Tibial nerve (tissue), 4 donors: ENCODE measurements around the gene ARHGAP21. TPM values are rescaled to one million over a fixed set of nuclear protein-coding genes. Genes with fewer than 3 reads are reported as not detected.

ENCODE experiments used
- DNase-seq, 2 donors: peaks; one replicate each; pipeline ENCODE4 v3.0.0-alpha.2; 2019; ENCODE audit warnings: low spot score in 2 of 2
- H3K27ac ChIP-seq, 4 donors: fragments of 200-600 bp; sonication (generic) in 3 of 4; one replicate each; pipeline ENCODE4 v1.5.1; 2017 to 2019; ENCODE audit warnings: mild to moderate bottlenecking in 1 of 4
- H3K27me3 ChIP-seq, 2 donors: fragments of 200-600 bp; sonication (generic) in 1 of 2; one replicate each; pipeline versions ENCODE4 v1.5.1 to v1.6.0; 2017 to 2019
- H3K36me3 ChIP-seq, 3 donors: fragments of 200-600 bp; sonication (generic); one replicate each; pipeline ENCODE4 v1.5.1; 2018 to 2019
- H3K4me1 ChIP-seq, 4 donors: fragments of 200-600 bp; sonication (generic) in 3 of 4; one replicate each; pipeline ENCODE4 v1.5.1; 2017 to 2019
- H3K4me3 ChIP-seq, 4 donors: fragments of 200-600 bp; sonication (generic) in 3 of 4; one replicate each; pipeline ENCODE4 v1.5.1; 2017 to 2019; ENCODE audit warnings: mild to moderate bottlenecking in 1 of 4, moderate library complexity in 1 of 4
- H3K9me3 ChIP-seq, 4 donors: fragments of 200-600 bp; sonication (generic) in 3 of 4; one replicate each; pipeline ENCODE4 v1.5.1; 2017 to 2019
- EP300 ChIP-seq, 2 donors: sonication (generic); formaldehyde crosslinking; IDR thresholded peaks; one replicate each; pipeline ENCODE4 v1.6.1; 2017; ENCODE audit warnings: antibody characterized with exemption in 2 of 2, mild to moderate bottlenecking in 1 of 2
- POLR2A ChIP-seq, 2 donors: fragments of 450-650 bp; IDR thresholded peaks; one replicate each; pipeline ENCODE4 v1.6.1; 2017; ENCODE audit warnings: antibody characterized with exemption in 2 of 2, mild to moderate bottlenecking in 2 of 2, moderate library complexity in 2 of 2
- WGBS, 2 donors: methylation state at CpG; one replicate each; pipeline ENCODE4 v1.1.5; 2018; 5-methylcytosine and 5-hydroxymethylcytosine counted together
- total RNA-seq, 4 donors: library from RNA; depleted of rRNA; stranded (reverse); fragments of >200 nt; gene quantifications; one replicate each; pipeline ENCODE4 v1.1.0, GENCODE V29; 2016
- TF ChIP-seq, protein P1 (sequence below), 5 experiments: fragments of 200-600 bp in 3 of 5; fragments of 450-650 bp in 2 of 5; sonication (generic) in 3 of 5; IDR thresholded peaks; one replicate each; pipeline ENCODE4 v1.5.1; 2016 to 2019; ENCODE audit warnings: antibody characterized with exemption in 5 of 5, mild to moderate bottlenecking in 3 of 5, moderate library complexity in 2 of 5

ARHGAP21 gene
- total RNA-seq, 4 donors from 2014 or later, result 56.7 to 116 (median 80.2) TPM

DNA sequence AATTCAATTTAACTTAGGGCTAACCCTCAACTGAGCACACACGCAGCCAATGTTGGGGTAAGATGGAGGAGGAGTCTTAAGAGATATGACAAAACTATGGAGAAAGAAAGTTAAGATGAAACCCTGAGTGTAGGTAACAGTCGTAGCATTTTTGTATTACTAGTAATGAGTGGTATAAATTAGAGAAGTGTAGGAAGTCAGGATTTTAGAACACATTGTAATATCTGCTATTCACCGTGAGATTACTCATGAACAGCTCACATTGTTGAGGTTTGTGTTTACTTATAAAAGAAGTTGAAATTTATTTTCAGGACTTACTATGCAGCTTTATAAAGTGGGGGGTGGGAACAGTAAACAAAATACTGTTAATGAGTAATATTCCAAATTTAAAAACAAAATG, 107.2 kb downstream of the ARHGAP21 start:
- 86 to 90% methylated on average over 3 of the region's 3 CpGs for WGBS, 2 donors
- DNase-seq, result no peak
- Histone ChIP-seq H3K36me3 (peaks cover 0 to 32% (median 0%) of the 10 kb centered on the region in 3 donors), H3K4me3 (no peak overlapping the region), H3K4me1 (no peaks in the 10 kb centered on the region), H3K27ac (no peak overlapping the region), H3K27me3 (no peaks in the 10 kb centered on the region), H3K9me3 (no peaks in the 10 kb centered on the region)
- no peak for TF ChIP-seq POLR2A (IDR thresholded peaks at IDR 0.05)
- TF ChIP-seq, protein P1, sequence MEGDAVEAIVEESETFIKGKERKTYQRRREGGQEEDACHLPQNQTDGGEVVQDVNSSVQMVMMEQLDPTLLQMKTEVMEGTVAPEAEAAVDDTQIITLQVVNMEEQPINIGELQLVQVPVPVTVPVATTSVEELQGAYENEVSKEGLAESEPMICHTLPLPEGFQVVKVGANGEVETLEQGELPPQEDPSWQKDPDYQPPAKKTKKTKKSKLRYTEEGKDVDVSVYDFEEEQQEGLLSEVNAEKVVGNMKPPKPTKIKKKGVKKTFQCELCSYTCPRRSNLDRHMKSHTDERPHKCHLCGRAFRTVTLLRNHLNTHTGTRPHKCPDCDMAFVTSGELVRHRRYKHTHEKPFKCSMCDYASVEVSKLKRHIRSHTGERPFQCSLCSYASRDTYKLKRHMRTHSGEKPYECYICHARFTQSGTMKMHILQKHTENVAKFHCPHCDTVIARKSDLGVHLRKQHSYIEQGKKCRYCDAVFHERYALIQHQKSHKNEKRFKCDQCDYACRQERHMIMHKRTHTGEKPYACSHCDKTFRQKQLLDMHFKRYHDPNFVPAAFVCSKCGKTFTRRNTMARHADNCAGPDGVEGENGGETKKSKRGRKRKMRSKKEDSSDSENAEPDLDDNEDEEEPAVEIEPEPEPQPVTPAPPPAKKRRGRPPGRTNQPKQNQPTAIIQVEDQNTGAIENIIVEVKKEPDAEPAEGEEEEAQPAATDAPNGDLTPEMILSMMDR (IDR thresholded peaks at IDR 0.05), result no peak
- no peak for TF ChIP-seq EP300 (IDR thresholded peaks at IDR 0.05)

DNA sequence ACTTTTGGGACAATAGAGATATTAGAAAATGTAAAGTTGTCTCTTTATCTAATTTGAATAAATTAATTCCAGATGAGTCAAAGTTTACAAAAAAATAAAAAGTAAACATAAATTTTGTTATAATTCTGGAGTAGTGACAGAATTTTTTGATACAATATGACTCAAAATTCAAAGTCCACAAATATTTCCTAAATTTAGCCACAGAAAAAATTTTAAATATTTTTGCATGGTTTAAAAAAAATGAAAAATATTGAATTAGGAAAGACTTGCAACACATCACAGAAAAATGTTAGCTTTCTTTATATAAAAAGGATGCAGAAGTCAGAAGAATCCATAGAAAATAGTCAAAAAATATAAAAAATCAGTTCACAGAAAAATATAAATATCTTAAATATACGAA, 117.7 kb downstream of the ARHGAP21 start:
- Histone ChIP-seq H3K36me3 (peaks cover 0 to 53% (median 0%) of the 10 kb centered on the region in 3 donors), H3K4me1 (no peaks in the 10 kb centered on the region), H3K27ac (no peak overlapping the region), H3K4me3 (no peak overlapping the region), H3K9me3 (no peaks in the 10 kb centered on the region), H3K27me3 (no peaks in the 10 kb centered on the region)
- 89 to 92% methylated on average over 1 of the region's 1 CpG for WGBS, 2 donors
- TF ChIP-seq, protein P1 (IDR thresholded peaks at IDR 0.05), result no peak
- TF ChIP-seq EP300 (IDR thresholded peaks at IDR 0.05) (no peak), POLR2A (IDR thresholded peaks at IDR 0.05) (no peak)
- DNase-seq, result no peak

DNA sequence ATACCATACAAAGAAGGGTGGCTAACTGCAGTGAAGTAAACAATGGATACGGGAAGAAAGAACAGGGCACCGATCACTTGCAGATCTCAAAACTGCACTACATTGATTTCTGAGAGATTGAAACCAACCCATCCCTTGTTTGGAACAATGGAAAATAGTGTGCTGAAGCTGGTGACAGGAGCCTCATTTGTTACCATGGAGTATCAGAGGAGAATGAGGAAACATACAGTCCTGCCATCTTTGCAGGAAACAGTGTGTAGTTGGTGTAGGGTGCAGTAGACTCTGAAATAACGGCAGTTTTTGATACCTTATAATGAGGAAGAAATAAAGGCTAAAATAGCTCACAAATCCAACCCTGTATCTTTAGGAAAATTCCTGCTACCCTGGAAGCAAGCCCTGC, 118.5 kb downstream of the ARHGAP21 start:
- WGBS, 2 donors, result 91 to 97% methylated on average over 3 of the region's 3 CpGs
- H3K9me3 ChIP-seq, result no peaks in the 10 kb centered on the region
- H3K4me1 ChIP-seq, result no peaks in the 10 kb centered on the region
- TF ChIP-seq, protein P1 (IDR thresholded peaks at IDR 0.05), result no peak
- TF ChIP-seq POLR2A (IDR thresholded peaks at IDR 0.05) (no peak), EP300 (IDR thresholded peaks at IDR 0.05) (no peak)
- H3K27me3 ChIP-seq, result no peaks in the 10 kb centered on the region
- H3K27ac ChIP-seq, result no peak overlapping the region
- peaks cover 0 to 58% (median 0%) of the 10 kb centered on the region in 3 donors for H3K36me3 ChIP-seq
- no peak overlapping the region for H3K4me3 ChIP-seq
- no peak for DNase-seq

DNA sequence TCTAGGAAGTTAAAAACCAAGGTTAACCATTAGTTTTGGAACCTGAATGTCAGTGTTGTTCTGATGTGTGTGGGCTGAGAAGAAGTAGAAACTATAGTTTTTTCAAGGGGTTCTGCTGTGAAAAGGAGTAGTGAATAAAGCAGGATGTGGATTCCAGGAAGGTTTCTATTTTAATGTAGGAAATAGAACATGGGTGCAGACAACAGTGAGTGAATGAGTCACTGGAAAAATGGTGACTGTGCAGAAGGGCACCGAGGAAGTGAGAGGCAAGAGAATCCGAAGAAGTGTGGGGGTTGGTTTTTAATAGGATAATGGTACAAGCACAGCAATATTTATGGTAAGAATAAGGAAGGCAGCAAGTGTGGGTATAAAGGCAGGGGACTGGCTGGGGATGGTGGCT, 120.4 kb downstream of the ARHGAP21 start:
- peaks cover 0 to 72% (median 0%) of the 10 kb centered on the region in 3 donors for H3K36me3 ChIP-seq
- WGBS, 2 donors, result 67 to 72% methylated on average over 2 of the region's 2 CpGs
- no peak for TF ChIP-seq POLR2A (IDR thresholded peaks at IDR 0.05)
- TF ChIP-seq, protein P1 (IDR thresholded peaks at IDR 0.05), result no peak
- no peak for TF ChIP-seq EP300 (IDR thresholded peaks at IDR 0.05)

DNA sequence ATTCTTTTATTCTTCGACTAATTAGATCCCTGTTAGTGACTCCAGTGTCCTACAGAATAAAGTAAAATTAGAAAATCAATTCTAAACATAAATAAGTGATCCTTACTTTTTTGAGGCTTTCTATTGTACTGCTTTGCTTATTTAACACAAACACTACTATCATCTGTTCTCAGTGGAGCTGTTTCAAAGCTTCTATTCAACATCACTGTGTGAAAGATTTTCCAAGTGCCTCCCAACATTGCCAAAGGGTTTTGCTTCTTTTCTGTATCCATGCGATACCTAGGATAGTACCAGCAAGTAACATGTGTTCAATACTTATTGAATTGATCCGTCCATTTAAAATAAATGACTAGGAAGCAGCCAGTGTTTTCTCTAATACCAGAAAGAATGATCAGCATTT, 125.7 kb downstream of the ARHGAP21 start:
- H3K4me3 ChIP-seq, result no peak overlapping the region
- no peaks in the 10 kb centered on the region for H3K9me3 ChIP-seq
- H3K27ac ChIP-seq, result no peak overlapping the region
- WGBS, 2 donors, result 95 to 98% methylated on average over 3 of the region's 3 CpGs
- H3K4me1 ChIP-seq, result no peaks in the 10 kb centered on the region
- DNase-seq, result no peak
- no peaks in the 10 kb centered on the region for H3K27me3 ChIP-seq
- TF ChIP-seq POLR2A (IDR thresholded peaks at IDR 0.05), result no peak
- no peak for TF ChIP-seq EP300 (IDR thresholded peaks at IDR 0.05)
- TF ChIP-seq, protein P1 (IDR thresholded peaks at IDR 0.05), result no peak
- peaks cover 0 to 97% (median 0%) of the 10 kb centered on the region in 3 donors for H3K36me3 ChIP-seq

More for the DNA sequence above, 120.4 kb downstream of the ARHGAP21 start:
- DNase-seq, result no peak
- H3K27me3 ChIP-seq, result no peaks in the 10 kb centered on the region
- no peak overlapping the region for H3K27ac ChIP-seq
- H3K4me3 ChIP-seq, result no peak overlapping the region
- H3K4me1 ChIP-seq, result no peaks in the 10 kb centered on the region
- H3K9me3 ChIP-seq, result no peaks in the 10 kb centered on the region
